Stimulated activated CD8-positive, alpha-beta memory T cell treated with anti-CD3 and anti-CD28 coated beads, Interleukin-12 subunit alpha, Interleukin-12 subunit beta, amount 100 ng/mL, for 1 hour (primary cell): ENCODE results near the gene COG2.

ENCODE experiments used
- DNase-seq: peaks from one replicate; pipeline ENCODE4 v3.0.0-alpha.2; 2020; ENCODE audit warnings: low read depth

COG2 gene

GRCh38 chr1:230701895-230702768 lies 59.9 kb downstream of the COG2 start:
- DNase-seq, result no peak

DNA sequence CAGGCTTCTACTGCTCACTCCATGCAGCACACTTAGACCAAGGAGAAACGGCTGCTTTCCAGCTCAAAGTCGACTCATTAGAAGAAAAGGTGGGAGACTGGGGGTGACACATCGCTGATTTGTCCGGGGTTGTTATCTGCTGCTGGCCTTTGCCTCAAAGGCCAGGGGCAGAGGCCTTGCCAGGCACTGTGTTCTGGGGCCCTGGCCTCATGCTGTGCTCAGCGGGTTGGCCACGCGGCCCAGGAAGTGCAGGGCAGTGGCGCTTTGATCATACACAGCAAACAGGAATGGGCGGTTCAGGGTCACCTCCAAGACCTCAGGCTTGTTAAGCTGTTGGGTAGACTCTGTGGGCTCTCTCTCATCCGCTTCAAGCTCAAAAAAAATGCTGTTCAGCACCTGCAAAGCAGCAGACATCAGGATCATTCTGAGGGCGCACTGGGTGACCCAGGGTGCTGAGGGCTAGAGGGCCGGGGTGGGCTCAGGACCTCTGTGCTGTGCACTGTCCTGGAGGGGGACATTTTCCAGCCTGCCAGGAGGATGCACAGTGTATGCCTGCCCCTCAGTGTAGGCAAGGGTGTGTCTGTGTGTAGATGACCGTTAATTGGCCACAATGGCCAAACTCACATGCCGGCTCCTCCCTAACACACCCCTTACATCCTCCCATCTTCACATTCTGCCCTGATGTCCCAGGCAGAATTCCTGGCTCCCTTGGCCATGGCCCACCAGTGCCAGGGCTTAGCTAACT lies 60.8 kb downstream of the COG2 start:
- no peak for DNase-seq

GRCh38 chr1:230703679-230704385 lies 61.6 kb downstream of the COG2 start:
- DNase-seq, result no peak

DNA sequence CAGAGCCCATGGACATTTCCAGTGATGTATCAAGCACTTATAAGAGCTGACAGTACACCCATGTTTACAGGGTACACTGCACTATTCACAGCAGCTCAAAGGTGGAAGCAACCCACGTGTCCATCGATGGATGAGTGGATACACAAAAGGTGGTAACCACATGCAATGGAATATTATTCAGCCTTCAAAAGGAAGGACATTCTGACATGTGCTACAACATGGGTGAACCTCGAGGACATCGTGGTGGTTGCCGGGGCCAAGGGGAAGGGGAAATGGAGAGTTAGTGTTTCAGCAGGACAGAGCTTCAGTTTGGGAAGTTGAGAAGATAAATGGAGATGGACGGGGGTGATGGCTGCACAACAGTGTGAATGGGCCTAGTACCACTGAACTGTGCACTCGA lies 62.5 kb downstream of the COG2 start:
- no peak for DNase-seq

GRCh38 chr1:230705289-230706019 lies 63.2 kb downstream of the COG2 start:
- no peak for DNase-seq

DNA sequence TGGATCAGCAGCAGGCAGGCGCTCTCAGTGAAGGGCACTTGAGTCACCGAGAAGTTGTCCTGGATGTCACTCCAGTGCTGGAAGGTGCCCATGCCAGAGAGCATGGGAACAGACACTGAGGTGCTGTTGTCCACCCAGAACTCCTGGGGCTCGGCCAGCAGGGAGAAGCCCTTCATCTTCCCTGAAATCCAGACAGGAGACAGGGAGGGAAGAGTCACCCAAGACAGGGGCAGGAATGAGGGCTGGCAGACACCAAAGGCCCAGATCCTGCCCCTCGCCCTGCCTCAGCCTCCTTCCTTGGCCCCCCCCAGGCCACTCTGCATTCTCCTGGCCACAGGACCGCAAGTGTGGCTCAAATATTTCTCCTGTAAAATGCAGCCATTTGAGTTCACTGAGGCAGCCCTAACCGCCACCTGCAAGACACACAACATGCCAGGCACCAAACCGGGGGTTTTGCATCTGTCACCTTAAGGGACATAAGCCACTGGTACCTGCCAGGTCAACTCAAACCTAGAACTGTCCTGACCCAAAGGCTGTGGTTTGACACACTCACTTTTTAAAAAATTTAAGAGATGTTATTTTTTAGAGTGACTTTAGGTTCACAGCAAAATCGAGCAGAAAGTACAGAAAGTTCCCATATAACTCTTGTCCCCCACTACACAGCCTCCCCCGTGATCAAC lies 63.9 kb downstream of the COG2 start:
- no peak for DNase-seq

DNA sequence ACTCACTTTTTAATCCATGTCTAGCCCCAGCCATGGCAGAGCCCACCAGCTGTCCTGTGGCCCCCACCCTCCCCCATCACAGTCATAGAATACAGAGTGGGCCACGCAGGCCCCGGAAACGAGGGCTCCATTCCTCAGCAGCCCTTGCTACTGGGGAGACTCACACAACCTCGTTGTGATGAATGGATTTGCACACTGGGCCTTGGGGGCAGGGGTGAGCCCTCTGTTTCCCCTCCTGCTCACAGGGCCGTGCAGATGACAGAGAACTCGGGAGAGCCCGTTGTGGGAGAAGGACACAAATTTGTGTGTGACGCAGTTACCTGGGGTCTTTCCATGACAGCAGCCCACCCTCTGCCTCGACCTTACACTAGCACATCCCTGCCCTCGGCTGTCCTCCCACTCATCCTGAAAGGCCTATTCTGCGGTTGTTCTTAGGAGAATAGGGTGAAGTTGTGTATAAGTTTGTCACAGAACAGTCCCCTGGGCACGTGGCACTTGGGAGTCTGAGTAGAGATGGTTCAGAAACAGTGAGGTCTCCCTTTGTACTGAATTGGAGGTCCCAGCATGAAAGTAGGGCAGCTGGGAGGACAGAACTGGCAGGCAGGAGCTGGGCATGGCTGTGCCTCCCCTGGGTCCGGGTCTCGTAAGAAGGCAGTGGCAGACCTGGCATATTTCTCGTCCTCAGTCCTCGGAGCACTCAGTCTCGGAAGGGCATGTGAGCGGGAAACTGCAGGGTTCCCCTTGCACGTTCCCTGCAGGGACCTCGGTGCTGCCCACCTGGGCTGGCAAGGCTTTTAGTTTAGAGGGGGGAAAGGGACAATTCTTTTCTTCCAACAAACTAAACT lies 64.8 kb downstream of the COG2 start:
- no peak for DNase-seq

DNA sequence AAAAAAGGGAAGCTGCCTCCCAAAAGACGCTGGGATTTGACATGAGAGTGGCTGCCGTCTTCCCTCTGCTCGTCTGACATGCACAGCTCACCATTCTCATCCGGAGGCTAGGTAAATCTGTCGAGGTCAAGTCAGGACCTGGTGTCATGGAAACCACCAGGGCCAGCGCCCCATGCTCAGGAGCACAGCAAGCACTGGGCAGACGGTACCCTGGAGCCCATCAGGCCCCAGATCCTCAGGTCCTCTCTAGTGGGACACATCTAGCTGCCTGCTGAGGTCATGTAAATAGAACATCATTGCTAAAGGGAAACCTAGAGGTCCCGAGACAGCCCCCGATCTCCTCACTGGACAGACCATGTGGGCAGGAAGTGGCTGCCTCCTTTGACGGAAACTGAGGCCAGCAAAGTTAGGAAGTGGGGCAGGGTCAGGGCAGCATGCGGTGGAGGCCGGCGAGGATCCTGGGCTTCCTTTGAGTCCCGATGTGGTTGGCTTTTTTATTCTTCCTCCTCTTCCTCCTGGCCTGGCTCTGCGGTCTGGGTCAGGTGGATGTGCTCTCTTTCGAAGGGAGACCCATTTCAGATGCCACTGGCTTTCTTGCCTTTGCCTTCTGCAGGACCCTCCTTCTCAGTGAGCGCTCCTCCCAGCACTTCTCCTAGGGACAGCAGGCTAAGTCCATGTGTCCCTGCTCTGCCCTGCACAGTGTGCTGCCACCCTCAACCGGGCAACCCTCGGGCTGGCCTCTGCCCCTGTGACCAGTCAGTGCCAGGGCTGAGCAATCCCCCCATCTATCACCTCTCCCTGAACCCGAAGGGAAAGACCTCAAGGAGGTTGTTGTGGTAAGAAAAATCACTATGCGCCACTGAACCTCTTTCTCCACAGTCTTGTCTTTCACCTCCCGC lies 65.7 kb downstream of the COG2 start:
- no peak for DNase-seq

DNA sequence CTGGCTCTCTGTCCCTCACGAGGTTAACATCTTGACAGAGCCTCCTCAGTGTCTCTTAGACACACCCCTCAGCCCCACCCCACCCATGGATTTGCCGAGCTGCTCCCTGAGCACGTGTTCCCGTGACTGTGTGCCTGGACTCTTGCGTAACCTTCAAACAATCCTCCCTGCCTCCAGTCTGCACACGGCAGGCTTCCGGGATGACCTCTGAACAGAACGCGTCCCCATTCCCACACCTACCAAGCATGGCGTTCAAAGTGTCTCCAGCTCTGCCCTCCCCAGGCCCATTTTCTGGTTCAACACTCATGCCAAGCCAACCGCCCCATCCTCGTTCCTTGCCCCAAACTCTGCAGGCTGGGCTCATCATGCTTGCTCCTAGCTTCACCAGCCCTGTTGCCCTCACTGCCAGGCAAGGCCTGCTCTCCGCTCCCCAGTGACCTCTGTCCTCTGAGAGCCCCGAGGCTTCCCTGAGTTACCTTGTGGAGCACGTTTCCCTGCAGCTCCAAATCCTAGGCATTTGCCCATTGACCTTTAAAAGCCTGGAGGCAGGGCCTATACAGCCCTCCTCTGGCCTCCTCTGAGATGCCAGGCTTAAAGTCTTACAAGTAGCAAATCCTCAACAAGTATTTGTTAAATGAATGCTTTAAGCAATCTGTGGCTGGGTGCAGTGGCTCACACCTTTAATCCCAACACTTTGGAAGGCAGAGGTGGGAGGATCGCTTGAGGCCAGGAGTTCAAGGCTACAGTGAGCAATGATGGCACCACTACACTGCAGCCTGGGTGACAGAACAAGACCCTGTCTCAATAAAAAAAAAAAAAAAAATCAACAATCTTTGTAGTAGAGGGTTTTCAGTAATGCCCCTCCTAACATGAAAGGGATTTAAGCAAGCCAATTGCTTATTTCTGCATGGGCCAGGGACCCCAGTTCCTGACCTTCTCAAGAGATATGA lies 66.6 kb downstream of the COG2 start:
- DNase-seq, result no peak

- DNase-seq, result no peak
Measured at GRCh38 chr1:230709619-230710542, 67.6 kb downstream of the COG2 start.

- no peak for DNase-seq
Measured at GRCh38 chr1:230710543-230710904, 68.2 kb downstream of the COG2 start.

DNA sequence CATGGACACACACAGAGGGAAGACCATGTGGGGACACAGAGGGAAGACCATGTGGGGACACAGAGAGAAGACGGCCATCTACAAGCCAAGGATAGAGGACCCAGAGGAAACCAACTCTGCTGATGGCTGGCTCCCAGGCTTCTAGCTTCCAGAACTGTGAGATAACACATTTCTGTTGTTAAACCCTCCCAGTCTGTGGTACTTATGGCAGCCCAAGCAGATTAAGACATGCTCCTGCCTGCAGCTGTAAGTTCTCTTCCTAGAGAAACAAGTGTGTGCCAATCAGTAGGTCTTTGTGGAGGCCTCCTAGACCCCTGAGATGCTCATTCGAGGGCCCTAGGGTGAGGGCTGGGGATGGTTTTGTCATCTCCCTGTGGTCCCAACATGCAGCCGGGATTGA lies 69.0 kb downstream of the COG2 start:
- DNase-seq, result no peak

DNA sequence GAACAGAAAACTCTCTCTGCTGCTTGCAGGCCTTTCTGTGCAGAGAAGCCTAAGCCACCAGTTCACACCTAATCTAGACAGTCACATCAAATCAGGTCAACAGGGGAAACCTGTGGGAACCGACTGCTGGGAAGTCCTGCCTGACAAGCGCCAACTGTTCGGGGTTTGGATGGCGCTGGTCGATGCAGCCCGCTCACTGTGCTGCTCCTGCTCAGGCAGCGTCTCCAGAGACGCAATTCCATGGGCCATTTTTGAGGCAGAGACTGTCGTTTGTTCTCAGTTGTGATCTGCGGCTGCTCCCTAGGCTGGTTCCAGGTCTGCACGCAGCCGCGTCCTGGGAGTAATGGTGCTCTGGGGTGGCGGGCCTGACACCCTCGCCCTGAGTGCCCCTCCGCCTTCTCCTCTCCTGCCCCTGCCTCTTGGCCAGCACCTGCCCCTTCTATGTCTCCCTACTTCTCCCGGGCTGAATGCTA lies 70.2 kb downstream of the COG2 start:
- no peak for DNase-seq

GRCh38 chr1:230713138-230713537 lies 70.9 kb downstream of the COG2 start:
- DNase-seq, result no peak

DNA sequence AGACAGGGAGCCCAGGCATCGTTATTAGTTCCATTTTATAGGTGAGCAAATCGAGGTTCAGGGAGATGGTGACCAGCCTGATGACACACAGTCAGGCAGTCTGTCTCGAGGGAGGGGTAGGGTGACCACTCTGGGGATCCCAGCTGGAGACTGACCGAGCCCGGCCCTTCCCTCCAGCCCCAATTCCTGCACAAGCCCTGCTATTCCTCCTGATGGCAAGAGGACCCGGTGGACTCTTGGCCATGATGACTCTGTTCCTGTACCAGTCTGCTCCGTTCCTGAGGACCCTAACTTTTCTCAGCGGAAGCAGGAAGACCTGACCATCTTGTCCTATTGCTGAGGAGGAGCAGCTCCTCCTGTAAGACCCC lies 71.2 kb downstream of the COG2 start:
- DNase-seq, result no peak

DNA sequence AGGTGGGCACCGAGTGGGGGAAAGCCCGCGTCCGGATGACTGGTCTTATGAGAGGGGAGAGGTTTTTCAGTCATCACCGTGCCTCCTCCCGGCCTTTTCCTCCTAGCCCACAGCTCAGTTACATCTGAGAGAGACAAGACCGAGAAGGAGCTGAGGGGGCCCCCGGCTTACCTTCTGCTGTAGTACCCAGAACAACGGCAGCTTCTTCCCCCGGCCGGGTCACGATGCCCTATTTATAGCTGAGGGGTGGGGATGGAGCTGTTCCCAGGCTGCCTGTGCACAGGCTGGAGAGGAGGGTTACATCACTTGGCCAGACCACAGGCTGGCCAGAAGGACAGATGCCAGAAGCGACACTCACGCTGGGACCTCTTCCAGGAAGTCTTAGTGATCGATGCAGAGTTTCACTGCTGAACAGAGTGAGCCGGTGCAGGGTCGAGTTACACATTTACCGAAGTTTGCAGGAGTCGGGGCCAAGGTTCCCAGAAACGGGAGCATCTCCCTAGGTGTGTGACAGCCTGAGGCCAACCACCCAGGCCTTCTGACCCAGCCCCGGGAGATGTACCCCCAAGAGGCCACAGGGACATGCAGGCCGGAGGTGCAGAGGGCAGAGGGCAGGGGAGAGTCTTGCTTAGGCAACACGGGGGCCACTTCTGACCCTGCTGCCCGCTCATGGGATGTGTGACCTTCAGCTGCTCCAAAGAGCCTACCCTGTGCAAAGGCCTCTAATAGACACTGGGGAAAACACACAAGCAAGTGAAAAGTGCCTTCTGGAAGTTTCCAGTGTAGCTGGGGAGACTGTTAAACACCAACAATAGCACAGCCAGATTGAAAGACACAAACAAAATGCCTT lies 71.9 kb downstream of the COG2 start, which contains the start of gene AGT:
AGT (minus strand) TSS at position 208 of the 850 bp plus-strand sequence. CDS start 3,299 bp downstream, outside the sequence.
- DNase-seq, result no peak
